ENCODE results near the gene OR8D1.
A peak's percentile ranks its signal among the peaks of the same experiment; 100 is the strongest.

The OR8D1 gene

GRCh38 chr11:124301548-124301947 is 12.2 kb downstream of the OR8D1 start:
- no peak overlapping the region for H3K4me3 ChIP-seq (ENCODE audit: low read depth, low read length)
- no peak for TF ChIP-seq CTCF (IDR thresholded peaks at IDR 0.05; ENCODE audit: low read depth, low read length)
- in situ Hi-C loops (cut with HindIII; ENCODE audit: low sequenced_read_pairs) = no loop called here
- DNase-seq (ENCODE audit: low read depth, low spot score) = peak; percentile 82

DNA sequence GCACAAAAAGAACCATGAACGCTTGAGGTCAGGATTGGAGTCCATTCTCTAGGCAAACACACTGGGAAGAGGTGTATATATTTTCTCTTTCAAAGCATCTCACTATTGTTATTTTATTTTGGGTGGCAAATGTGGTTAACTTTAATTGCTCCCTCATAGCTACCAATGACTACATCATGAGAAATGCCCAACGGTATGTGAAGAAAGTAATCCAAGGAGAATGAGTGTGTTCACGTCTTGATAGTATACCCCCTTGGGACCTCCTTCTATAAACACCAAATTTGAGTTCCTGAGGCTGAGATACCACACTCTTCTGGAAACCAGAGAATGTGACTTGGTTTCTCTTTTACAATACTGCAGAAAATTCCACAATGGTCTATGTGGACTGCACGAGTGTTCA is 15.8 kb downstream of the OR8D1 start:
- in situ Hi-C loops (cut with HindIII; ENCODE audit: low sequenced_read_pairs) = no loop called here
- TF ChIP-seq CTCF (IDR thresholded peaks at IDR 0.05; ENCODE audit: low read depth, low read length) = no peak
- DNase-seq (ENCODE audit: low read depth, low spot score) = peak; percentile 48

GRCh38 chr11:124296016-124296415 is 17.7 kb downstream of the OR8D1 start:
- in situ Hi-C loops (cut with HindIII; ENCODE audit: low sequenced_read_pairs) = no loop called here
- DNase-seq (ENCODE audit: low read depth, low spot score) = no peak
- H3K4me3 ChIP-seq (ENCODE audit: low read depth, low read length) = no peak overlapping the region
- no peak for TF ChIP-seq CTCF (IDR thresholded peaks at IDR 0.05; ENCODE audit: low read depth, low read length)

More for the DNA sequence above, 15.8 kb downstream of the OR8D1 start:
- H3K4me3 ChIP-seq (ENCODE audit: low read depth, low read length) = no peak overlapping the region

GRCh38 chr11:124294687-124295086 is 19.1 kb downstream of the OR8D1 start:
- in situ Hi-C loops (cut with HindIII; ENCODE audit: low sequenced_read_pairs) = no loop called here
- H3K4me3 ChIP-seq (ENCODE audit: low read depth, low read length) = no peak overlapping the region
- no peak for DNase-seq (ENCODE audit: low read depth, low spot score)
- no peak for TF ChIP-seq CTCF (IDR thresholded peaks at IDR 0.05; ENCODE audit: low read depth, low read length)

DNA sequence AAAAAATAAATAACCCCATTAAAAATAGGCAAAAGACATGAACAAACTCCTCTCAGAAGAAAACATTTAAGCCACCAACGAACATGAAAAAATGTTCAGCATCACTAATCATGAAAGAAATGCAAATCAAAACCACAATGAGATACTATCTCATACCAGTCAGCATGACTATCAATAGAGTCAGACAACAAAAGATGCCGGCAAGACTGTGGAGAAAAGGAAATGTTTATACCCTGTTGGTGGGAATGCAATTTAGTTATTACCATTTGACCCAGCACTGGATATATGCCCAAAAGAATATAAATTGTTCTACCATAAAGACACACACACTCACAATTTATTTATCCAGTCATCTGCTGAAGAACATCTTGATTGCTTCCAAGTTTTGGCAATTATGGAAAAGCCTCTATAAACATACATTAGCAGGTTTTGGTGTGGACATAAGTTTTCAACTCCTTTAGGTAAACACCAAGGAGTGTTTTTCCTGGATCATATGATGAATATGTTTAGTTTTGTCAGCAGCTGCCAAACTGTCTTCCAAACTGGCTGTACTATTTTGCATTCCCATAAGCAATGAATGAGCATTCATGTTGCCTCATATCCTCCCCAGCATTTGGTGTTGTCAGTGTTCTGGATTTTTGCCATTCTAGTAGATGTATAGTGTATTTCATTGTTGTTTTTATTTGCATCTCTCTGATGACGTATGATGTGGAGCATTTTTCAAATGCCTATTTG is 28.0 kb downstream of the OR8D1 start:
- no peak overlapping the region for H3K4me3 ChIP-seq (ENCODE audit: low read depth, low read length)
- no peak for TF ChIP-seq CTCF (IDR thresholded peaks at IDR 0.05; ENCODE audit: low read depth, low read length)
- peak; percentile 82 for DNase-seq (ENCODE audit: low read depth, low spot score)
- in situ Hi-C loops (cut with HindIII; ENCODE audit: low sequenced_read_pairs) = no loop called here

- TF ChIP-seq CTCF (IDR thresholded peaks at IDR 0.05; ENCODE audit: low read depth, low read length) = no peak
- no peak overlapping the region for H3K4me3 ChIP-seq (ENCODE audit: low read depth, low read length)
- DNase-seq (ENCODE audit: low read depth, low spot score) = no peak
- in situ Hi-C loops (cut with HindIII; ENCODE audit: low sequenced_read_pairs) = no loop called here
Observed at GRCh38 chr11:124278261-124278660, 35.5 kb downstream of the OR8D1 start.
